Astrocyte of the cerebellum (primary cell): ENCODE measurements around the gene ETV7.

Experiments
- DNase-seq: peaks from one replicate; pipeline ENCODE4 v3.0.0-alpha.2; 2011; ENCODE audit warnings: low read depth
- H3K4me3 ChIP-seq: 2 replicates; pipeline ENCODE4 v1.5.1; 2011; ENCODE audit warnings: mild to moderate bottlenecking, low read depth, low read length, moderate library complexity
- CTCF ChIP-seq: IDR thresholded peaks from 2 replicates; pipeline ENCODE4 v1.5.1; 2012; ENCODE audit warnings: low read length, low read depth, moderate library complexity, mild to moderate bottlenecking; ENCODE audit errors: missing control alignments
- in situ Hi-C: cut with HindIII; loops from 2 replicates; pipeline ENCODE4 v1.10.0; 2017; ENCODE audit warnings: low sequenced_read_pairs

Gene ETV7

GRCh38 chr6:36386495-36387439 is 702 bp downstream of the ETV7 start:
- in situ Hi-C loops, result no loop called here
- TF ChIP-seq CTCF, result peak; percentile 29

GRCh38 chr6:36384095-36384494 is 3.4 kb downstream of the ETV7 start:
- H3K4me3 ChIP-seq, result no peak overlapping the region
- DNase-seq, result no peak
- in situ Hi-C loops, result no loop called here
- no peak for TF ChIP-seq CTCF

More at GRCh38 chr6:36386495-36387439, 702 bp downstream of the ETV7 start:
- H3K4me3 ChIP-seq, result peak overlapping the region; percentile 49
- DNase-seq, result peak; percentile 23

- TF ChIP-seq CTCF, result no peak
- no peak for DNase-seq
- in situ Hi-C loops, result no loop called here
- H3K4me3 ChIP-seq, result no peak overlapping the region
Observed at GRCh38 chr6:36383606-36384005, 3.9 kb downstream of the ETV7 start.

- H3K4me3 ChIP-seq, result no peak overlapping the region
- no peak for TF ChIP-seq CTCF
- no peak for DNase-seq
- in situ Hi-C loops, result no loop called here
Observed at GRCh38 chr6:36382976-36383375, 4.5 kb downstream of the ETV7 start.

GRCh38 chr6:36381502-36382389 is 5.7 kb downstream of the ETV7 start:
- no peak for DNase-seq
- H3K4me3 ChIP-seq, result no peak overlapping the region
- in situ Hi-C loops, result no loop called here
- no peak for TF ChIP-seq CTCF

- no peak for DNase-seq
- TF ChIP-seq CTCF, result no peak
- in situ Hi-C loops, result no loop called here
- H3K4me3 ChIP-seq, result no peak overlapping the region
Observed at GRCh38 chr6:36380166-36380565, 7.3 kb downstream of the ETV7 start.
